Neural cell (in vitro differentiated cells): ENCODE measurements around the gene CKAP2. TPM values are rescaled to one million over a fixed set of nuclear protein-coding genes. Genes with fewer than 3 reads are reported as not detected.
"Not testable (repeated sequence)": the region's sequence is repeated elsewhere in the genome, so short reads cannot be mapped to it uniquely, and the experiment has no call there.

Source experiments
- H2AFZ ChIP-seq: fragments of 200-600, 300-800 bp; sonication (generic), shearing (Covaris generic); 2 replicates; pipeline ENCODE4 v1.6.0; 2014; ENCODE audit warnings: low read depth, mild to moderate bottlenecking, antibody characterized with exemption, low read length, moderate library complexity
- H3F3A ChIP-seq: fragments of 200-600 bp; shearing (Covaris generic); 2 replicates; pipeline ENCODE4 v1.6.1; 2016; ENCODE audit warnings: mild to moderate bottlenecking, moderate library complexity, mixed read lengths, antibody characterized with exemption, low read length; ENCODE audit not compliant: insufficient read depth, poor library complexity, severe bottlenecking
- H3K27ac ChIP-seq: fragments of 200-600, 300-800 bp; sonication (generic), shearing (Covaris generic); 2 replicates; pipeline ENCODE4 v1.5.1; 2014; ENCODE audit warnings: mild to moderate bottlenecking, low read length, moderate library complexity
- H3K27me3 ChIP-seq: fragments of 300-800, 200-600 bp; sonication (generic), shearing (Covaris generic); 2 replicates; pipeline ENCODE4 v1.6.0; 2014; ENCODE audit warnings: mild to moderate bottlenecking, low read depth, low read length, moderate library complexity; ENCODE audit not compliant: insufficient read depth
- H3K36me3 ChIP-seq: fragments of 300-800, 200-600 bp; sonication (generic), shearing (Covaris generic); 2 replicates; pipeline ENCODE4 v1.5.1; 2014; ENCODE audit warnings: mild to moderate bottlenecking, antibody characterized with exemption, low read length, moderate library complexity; ENCODE audit not compliant: insufficient read depth
- H3K4me2 ChIP-seq: fragments of 300-800, 200-600 bp; sonication (generic), shearing (Covaris generic); 2 replicates; pipeline ENCODE4 v1.6.0; 2014; ENCODE audit warnings: mild to moderate bottlenecking, low read length
- H3K4me3 ChIP-seq: fragments of 300-800, 200-600 bp; sonication (generic), shearing (Covaris generic); 2 replicates; pipeline ENCODE4 v1.5.1; 2014; ENCODE audit warnings: mild to moderate bottlenecking, low read length, moderate library complexity
- H3K79me2 ChIP-seq: fragments of 200-600 bp; shearing (Covaris generic); replicated peaks from 2 replicates; pipeline ENCODE4 v1.6.0; 2014; ENCODE audit warnings: mild to moderate bottlenecking, low read length, moderate library complexity; ENCODE audit not compliant: insufficient read depth
- H3K9ac ChIP-seq: fragments of 300-800, 200-600 bp; sonication (generic), shearing (Covaris generic); 2 replicates; pipeline ENCODE4 v1.6.1; 2016; ENCODE audit warnings: mild to moderate bottlenecking, low read length, mixed read lengths
- H3K9me2 ChIP-seq: fragments of 200-600 bp; shearing (Covaris generic); 2 replicates; pipeline ENCODE4 v1.6.1; 2016; ENCODE audit warnings: mild to moderate bottlenecking, low read length, mixed read lengths; ENCODE audit not compliant: insufficient read depth
- H3K9me3 ChIP-seq: fragments of 200-600, 300-800 bp; sonication (generic), shearing (Covaris generic); 2 replicates; pipeline ENCODE4 v1.6.1; 2016; ENCODE audit warnings: mild to moderate bottlenecking, mixed run types, low read length, moderate library complexity, mixed read lengths
- H4K20me1 ChIP-seq: fragments of 200-600 bp; shearing (Covaris generic); 2 replicates; pipeline ENCODE4 v1.6.1; 2016; ENCODE audit warnings: mild to moderate bottlenecking, mixed run types; ENCODE audit not compliant: insufficient read depth
- polyA plus RNA-seq: library from polyadenylated mRNA; depleted of rRNA; stranded (reverse); fragments of >200 nt; gene quantifications from 2 replicates; pipeline ENCODE4 v1.2.3, GENCODE V29; 2014

The CKAP2 gene
- polyA plus RNA-seq, 1 donor from 2014 or later = 19.1 TPM

DNA sequence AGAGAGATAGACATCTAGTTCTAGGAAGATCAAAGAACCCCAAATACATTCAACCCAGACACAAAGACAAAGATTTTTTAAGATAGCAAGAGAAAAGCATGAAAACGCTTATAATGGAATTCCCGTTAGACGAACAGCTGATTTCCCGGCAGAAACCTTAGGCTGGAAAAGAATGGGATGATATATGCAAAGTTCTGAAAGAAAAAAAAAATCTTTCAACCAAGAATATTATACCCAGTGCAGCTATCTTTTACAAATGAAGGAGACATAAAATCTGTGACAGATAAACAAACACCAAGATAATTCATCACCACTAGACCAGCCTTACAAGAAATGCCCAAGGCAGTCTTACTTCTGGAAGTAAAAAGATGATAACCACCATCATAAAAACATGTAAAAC is 56.3 kb downstream of the CKAP2 start:
- H3K4me3 ChIP-seq, H3K9me2 ChIP-seq, H3K36me3 ChIP-seq, H3K9ac ChIP-seq, H3K27ac ChIP-seq, H2AFZ ChIP-seq, H3K27me3 ChIP-seq, H3K9me3 ChIP-seq, H3K4me2 ChIP-seq, H4K20me1 ChIP-seq, H3K79me2 ChIP-seq, H3F3A ChIP-seq: not testable (repeated sequence)

DNA sequence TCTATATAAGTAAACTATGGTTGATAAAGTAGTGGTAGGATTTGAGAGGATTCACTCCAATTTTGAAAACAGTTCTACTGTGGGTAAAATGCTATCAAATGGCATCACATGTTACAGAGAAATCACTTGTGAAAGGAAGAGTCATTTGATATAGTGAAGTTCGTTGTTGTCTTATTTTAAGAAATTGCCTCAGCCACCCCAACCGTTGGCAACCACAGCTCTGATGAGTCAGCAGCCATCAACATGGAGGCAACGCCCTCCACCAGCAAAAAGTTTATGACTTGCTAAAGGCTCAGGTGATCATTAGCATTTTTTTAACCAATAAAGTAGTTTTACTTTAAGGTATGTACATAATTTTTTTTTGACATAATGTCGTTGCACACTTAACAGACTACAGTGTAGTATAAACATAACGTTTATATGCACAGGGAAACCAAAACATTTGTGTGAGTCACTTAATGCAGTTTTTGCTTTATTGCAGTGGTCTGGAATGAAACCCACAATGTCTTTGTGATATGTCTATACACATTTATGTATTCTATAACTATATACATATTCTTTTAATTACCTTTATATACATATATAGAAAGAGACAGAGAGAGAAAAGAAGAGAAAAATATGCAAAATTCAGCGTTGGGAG is 58.8 kb downstream of the CKAP2 start:
- H3K9ac ChIP-seq, H3K27ac ChIP-seq, H3K4me2 ChIP-seq: not testable (repeated sequence)

DNA sequence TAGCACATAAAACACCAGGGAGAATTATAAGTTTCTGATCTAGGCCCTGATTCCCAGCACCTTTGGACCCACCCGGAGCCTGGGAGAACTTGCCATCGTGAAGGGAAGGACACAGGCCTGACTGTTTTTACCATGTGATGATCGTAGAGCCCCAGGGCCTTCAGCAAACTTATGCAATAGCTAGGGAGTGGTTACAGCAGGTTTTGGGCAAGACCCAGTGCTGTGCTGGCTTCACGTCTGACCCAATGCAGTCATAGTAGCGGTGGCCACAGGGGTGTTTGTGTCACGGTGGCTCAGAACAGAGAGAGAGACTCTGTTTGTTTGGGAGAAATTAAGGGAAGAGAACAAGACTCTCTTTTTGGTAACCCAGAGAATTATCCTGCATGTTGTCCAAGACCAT is 68.0 kb downstream of the CKAP2 start:
- H3K4me3 ChIP-seq, H3K9me3 ChIP-seq, H4K20me1 ChIP-seq, H3K36me3 ChIP-seq, H3F3A ChIP-seq, H3K27ac ChIP-seq, H3K4me2 ChIP-seq, H3K27me3 ChIP-seq, H3K9me2 ChIP-seq, H3K9ac ChIP-seq, H2AFZ ChIP-seq, H3K79me2 ChIP-seq: not testable (repeated sequence)

More for the DNA sequence above, 58.8 kb downstream of the CKAP2 start:
- H3K36me3 ChIP-seq, H3F3A ChIP-seq, H3K9me3 ChIP-seq, H3K79me2 ChIP-seq, H2AFZ ChIP-seq, H3K27me3 ChIP-seq, H4K20me1 ChIP-seq, H3K4me3 ChIP-seq, H3K9me2 ChIP-seq: not testable (repeated sequence)

Other genes starting within 250 kb of the CKAP2 start
- gene THSD1, start 49.3 kb upstream of the CKAP2 start, polyA plus RNA-seq = 2.3 and 3.8 TPM in 2 replicates
- gene VPS36, start 4.8 kb upstream of the CKAP2 start, polyA plus RNA-seq = 85.4 and 92.6 TPM in 2 replicates
- 20.7 and 21.2 TPM in 2 replicates for gene HNRNPA1L2, start 187.0 kb downstream of the CKAP2 start, polyA plus RNA-seq
- gene SUGT1, start 197.4 kb downstream of the CKAP2 start, polyA plus RNA-seq = 51.1 and 57.5 TPM in 2 replicates